HuH-7 (cell line): Measurements from ENCODE around the gene FAM161A.
A peak's percentile ranks its signal among the peaks of the same experiment; 100 is the strongest.
"Not testable (repeated sequence)": the region's sequence is repeated elsewhere in the genome, so short reads cannot be mapped to it uniquely, and the experiment has no call there.

Source experiments
- DNase-seq: peaks from one replicate; pipeline ENCODE4 v3.0.0; 2011; ENCODE audit warnings: low spot score

Gene FAM161A

GRCh38 chr2:61853847-61854563 is at the start of gene FAM161A:
Gene FAM161A (minus strand): TSS chr2:61854060. CDS start chr2:61854041, 19 bp downstream.
- DNase-seq = peak; percentile 75

- no peak for DNase-seq
These were observed 46.4 kb upstream of the FAM161A start for GRCh38 chr2:61900281-61900680.

GRCh38 chr2:61898810-61899209 is 45.0 kb upstream of the FAM161A start:
- DNase-seq = no peak

- DNase-seq = peak; percentile 82
These were observed 34.6 kb upstream of the FAM161A start, which contains the start of gene CCT4 for GRCh38 chr2:61888267-61889055. Gene CCT4 (minus strand): TSS chr2:61888656. CDS start chr2:61888507, 149 bp downstream.

- no peak for DNase-seq
These were observed 33.9 kb upstream of the FAM161A start for GRCh38 chr2:61887717-61888266.

GRCh38 chr2:61885896-61886603 is 32.2 kb upstream of the FAM161A start:
- no peak for DNase-seq

- no peak for DNase-seq
These were observed 29.0 kb upstream of the FAM161A start for GRCh38 chr2:61882850-61883249.

- not testable (repeated sequence) for DNase-seq
These were observed 25.5 kb upstream of the FAM161A start for GRCh38 chr2:61879351-61879750.

GRCh38 chr2:61878761-61879160 is 24.9 kb upstream of the FAM161A start:
- DNase-seq = no peak

- DNase-seq = no peak
These were observed 23.8 kb upstream of the FAM161A start for GRCh38 chr2:61877571-61878245.

- DNase-seq = no peak
These were observed 22.5 kb upstream of the FAM161A start for GRCh38 chr2:61876400-61876799.

- not testable (repeated sequence) for DNase-seq
These were observed 12.7 kb upstream of the FAM161A start for GRCh38 chr2:61866482-61867089.

- DNase-seq = no peak
These were observed 8.2 kb upstream of the FAM161A start for GRCh38 chr2:61862085-61862484.

- no peak for DNase-seq
These were observed 3.4 kb upstream of the FAM161A start for GRCh38 chr2:61857224-61857623.

GRCh38 chr2:61855318-61855613 is 1.4 kb upstream of the FAM161A start:
- no peak for DNase-seq

- peak; percentile 89 for DNase-seq
These were observed 881 bp upstream of the FAM161A start for GRCh38 chr2:61854564-61855317.

GRCh38 chr2:61853086-61853846 is 594 bp downstream of the FAM161A start:
- peak; percentile 73 for DNase-seq

GRCh38 chr2:61851270-61851669 is 2.6 kb downstream of the FAM161A start:
- not testable (repeated sequence) for DNase-seq

- DNase-seq = no peak
These were observed 8.5 kb downstream of the FAM161A start for GRCh38 chr2:61845320-61845719.

GRCh38 chr2:61841286-61841685 is 12.6 kb downstream of the FAM161A start:
- DNase-seq = no peak
